ENCODE results near the gene NXPH4.

The NXPH4 gene

GRCh38 chr12:57178213-57178612 lies 38.4 kb upstream of the NXPH4 start:
- H3K27ac ChIP-seq: no peak overlapping the region
- no peak for TF ChIP-seq CTCF (conservative IDR thresholded peaks at IDR 0.05)

- no peak for TF ChIP-seq CTCF (conservative IDR thresholded peaks at IDR 0.05)
- H3K27ac ChIP-seq: no peak overlapping the region
Observed at GRCh38 chr12:57179331-57180086, 37.1 kb upstream of the NXPH4 start.

- no peak for TF ChIP-seq CTCF (conservative IDR thresholded peaks at IDR 0.05)
- no peak overlapping the region for H3K27ac ChIP-seq
Observed at GRCh38 chr12:57180321-57180989, 36.1 kb upstream of the NXPH4 start.

GRCh38 chr12:57181072-57181471 lies 35.5 kb upstream of the NXPH4 start:
- no peak overlapping the region for H3K27ac ChIP-seq
- TF ChIP-seq CTCF (conservative IDR thresholded peaks at IDR 0.05): no peak

DNA sequence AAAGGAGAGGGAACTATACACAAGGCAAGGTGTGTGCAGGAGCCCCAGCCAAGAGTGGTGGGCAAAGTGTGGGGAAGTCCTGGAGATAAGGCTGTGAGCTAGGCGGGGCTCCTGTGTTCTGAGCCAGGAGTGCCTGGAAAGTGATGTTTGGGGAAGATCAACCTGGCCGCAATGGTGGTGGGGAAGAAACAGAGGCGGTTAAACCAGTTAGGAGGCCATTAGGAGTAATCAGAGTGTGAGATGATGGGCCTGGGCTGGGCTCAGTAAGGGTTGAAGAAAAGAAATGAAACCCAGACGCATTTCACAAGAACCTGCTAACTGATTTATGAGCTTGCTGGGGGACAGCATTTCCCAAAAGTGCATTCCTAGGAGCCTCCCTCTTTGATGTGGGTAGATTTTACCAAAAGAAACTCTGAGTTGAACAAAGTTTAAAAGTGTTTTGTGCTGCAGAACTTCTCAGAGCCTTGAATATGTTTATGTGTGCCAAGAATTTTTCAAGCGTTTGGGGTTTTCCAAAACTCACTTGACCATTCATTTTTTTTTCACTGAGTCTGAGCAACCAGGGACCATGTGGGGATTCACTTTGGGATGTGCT lies 34.9 kb upstream of the NXPH4 start:
- no peak for TF ChIP-seq CTCF (conservative IDR thresholded peaks at IDR 0.05)
- H3K27ac ChIP-seq: no peak overlapping the region

DNA sequence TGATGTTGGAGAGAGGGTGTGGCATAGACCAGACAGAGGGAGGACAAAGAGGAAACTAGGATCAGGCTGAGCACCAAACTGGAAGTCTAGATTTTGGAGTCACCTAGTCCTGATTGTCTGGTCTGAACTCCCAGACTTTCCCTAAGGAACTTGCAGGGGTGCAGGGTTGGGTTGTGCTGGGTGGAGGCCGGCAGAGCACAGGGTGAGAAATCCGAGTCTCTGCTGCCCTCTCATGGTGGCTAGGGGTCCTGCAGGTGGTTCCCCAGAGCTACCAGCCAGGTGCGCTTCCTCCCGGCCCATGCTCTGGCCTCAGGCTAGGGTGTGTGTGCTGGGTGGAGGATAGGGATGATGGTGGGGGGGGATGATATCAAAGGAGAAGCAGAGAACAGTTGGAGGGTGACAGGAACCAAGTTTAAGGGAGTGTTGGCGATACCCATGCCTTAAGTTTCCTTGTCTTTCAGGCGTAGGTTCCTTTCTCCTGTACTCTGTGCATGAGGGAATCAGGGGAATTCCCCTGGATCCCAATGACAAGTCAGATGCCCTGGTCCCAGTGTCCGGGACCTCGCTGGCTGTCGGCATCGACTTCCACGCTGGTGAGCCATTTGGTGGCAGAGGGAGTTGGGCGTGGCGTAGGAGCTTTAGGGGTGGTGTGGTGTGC lies 33.5 kb upstream of the NXPH4 start:
- no peak overlapping the region for H3K27ac ChIP-seq
- peak; percentile 95 for TF ChIP-seq CTCF (conservative IDR thresholded peaks at IDR 0.05)
